IPS-18a (cell line): ENCODE results near the gene MR1.

Experiments
- H3K27ac ChIP-seq: one replicate; pipeline ENCODE4 v1.5.1; 2013; ENCODE audit warnings: low read length
- H3K27me3 ChIP-seq: one replicate; pipeline ENCODE4 v1.6.1; 2013; ENCODE audit warnings: mild to moderate bottlenecking, low read length; ENCODE audit not compliant: control insufficient read depth, insufficient read depth
- H3K36me3 ChIP-seq: one replicate; pipeline ENCODE4 v1.6.1; 2013; ENCODE audit warnings: low read depth, low read length; ENCODE audit not compliant: control insufficient read depth
- H3K4me1 ChIP-seq: one replicate; pipeline ENCODE4 v1.6.1; 2013; ENCODE audit warnings: low read depth, low read length; ENCODE audit not compliant: control insufficient read depth
- H3K4me3 ChIP-seq: one replicate; pipeline ENCODE4 v1.5.1; 2013; ENCODE audit warnings: low read length
- H3K9ac ChIP-seq: one replicate; pipeline ENCODE4 v1.6.1; 2013; ENCODE audit warnings: mild to moderate bottlenecking, low read length, moderate library complexity
- H3K9me3 ChIP-seq: one replicate; pipeline ENCODE4 v1.6.1; 2013; ENCODE audit warnings: low read depth, low read length; ENCODE audit not compliant: control insufficient read depth

Gene MR1

DNA sequence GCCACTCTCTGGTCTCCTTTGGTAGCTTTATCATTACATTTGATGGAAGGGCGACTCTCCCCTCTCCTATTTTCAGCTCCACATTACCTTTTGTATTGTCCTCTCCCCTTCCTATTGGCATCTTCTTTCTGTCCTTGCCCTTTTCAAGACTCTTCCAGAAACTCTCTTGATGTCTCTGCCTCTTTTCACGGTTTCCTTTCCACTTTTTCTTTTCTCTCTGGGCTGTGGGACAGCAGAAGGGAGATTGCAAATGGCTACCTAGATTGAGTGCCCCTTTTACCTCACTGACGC is 72.2 kb downstream of the MR1 start:
- Histone ChIP-seq H3K27ac (no peak overlapping the region), H3K27me3 (peaks cover 53% of the 10 kb centered on the region), H3K4me1 (peaks cover 47% of the 10 kb centered on the region), H3K9ac (peak overlapping the region; percentile 40), H3K4me3 (peak overlapping the region; percentile 49), H3K36me3 (no peaks in the 10 kb centered on the region), H3K9me3 (no peaks in the 10 kb centered on the region)

- H3K9me3 ChIP-seq, result no peaks in the 10 kb centered on the region
- H3K4me3 ChIP-seq, result peak overlapping the region; percentile 49
- no peak overlapping the region for H3K27ac ChIP-seq
- peaks cover 42% of the 10 kb centered on the region for H3K4me1 ChIP-seq
- peaks cover 53% of the 10 kb centered on the region for H3K27me3 ChIP-seq
- no peak overlapping the region for H3K9ac ChIP-seq
- H3K36me3 ChIP-seq, result no peaks in the 10 kb centered on the region
These were observed 72.7 kb downstream of the MR1 start for GRCh38 chr1:181106479-181106878.

- Histone ChIP-seq H3K9me3 (no peaks in the 10 kb centered on the region), H3K4me1 (peaks cover 32% of the 10 kb centered on the region), H3K36me3 (no peaks in the 10 kb centered on the region), H3K27ac (no peak overlapping the region), H3K4me3 (no peak overlapping the region), H3K27me3 (peaks cover 49% of the 10 kb centered on the region), H3K9ac (no peak overlapping the region)
These were observed 73.9 kb downstream of the MR1 start for GRCh38 chr1:181107711-181108110.

- Histone ChIP-seq H3K27me3 (peaks cover 42% of the 10 kb centered on the region), H3K9ac (no peak overlapping the region), H3K4me1 (peaks cover 25% of the 10 kb centered on the region), H3K4me3 (no peak overlapping the region), H3K9me3 (no peaks in the 10 kb centered on the region), H3K36me3 (no peaks in the 10 kb centered on the region), H3K27ac (no peak overlapping the region)
These were observed 74.6 kb downstream of the MR1 start for GRCh38 chr1:181108304-181108867.

- H3K27ac ChIP-seq, result no peak overlapping the region
- no peaks in the 10 kb centered on the region for H3K36me3 ChIP-seq
- H3K9me3 ChIP-seq, result no peaks in the 10 kb centered on the region
- peaks cover 31% of the 10 kb centered on the region for H3K27me3 ChIP-seq
- H3K9ac ChIP-seq, result no peak overlapping the region
- H3K4me3 ChIP-seq, result no peak overlapping the region
- peaks cover 13% of the 10 kb centered on the region for H3K4me1 ChIP-seq
These were observed 76.2 kb downstream of the MR1 start for GRCh38 chr1:181110013-181110412.
